CD4-positive, alpha-beta memory T cell (primary cell): ENCODE measurements around the gene PRXL2A. TPM values are rescaled to one million over a fixed set of nuclear protein-coding genes. Genes with fewer than 3 reads are reported as not detected.

Source experiments
- CTCF ChIA-PET: fragments of 350-600 bp; sonication (Branson Sonifier 250); formaldehyde crosslinking; loops from one replicate; lab custom pipeline; 2021; ENCODE audit warnings: inconsistent platforms; ENCODE audit not compliant: partially characterized antibody; lab: Charles Lee
- POLR2A ChIA-PET: fragments of 350-600 bp; sonication (Branson Sonifier 250); formaldehyde crosslinking; loops from one replicate; lab custom pipeline; 2021; ENCODE audit not compliant: partially characterized antibody; lab: Charles Lee
- DNase-seq, 5 donors: peaks; one replicate each; pipeline versions ENCODE4 v3.0.0 to v3.0.0-alpha.2; 2020 to 2022; ENCODE audit warnings: mixed read lengths in 1 of 5
- H3K27ac ChIP-seq: one replicate; pipeline ENCODE4 v1.7.0; 2013; ENCODE audit warnings: low read depth, low read length
- H3K27me3 ChIP-seq: 2 replicates; pipeline ENCODE4 v1.7.0; 2013; ENCODE audit warnings: mild to moderate bottlenecking, low read length, moderate library complexity; ENCODE audit not compliant: insufficient read depth
- H3K36me3 ChIP-seq: 2 replicates; pipeline ENCODE4 v1.7.0; 2013; ENCODE audit warnings: mild to moderate bottlenecking, low read length, moderate library complexity; ENCODE audit not compliant: insufficient read depth
- H3K4me1 ChIP-seq: 2 replicates; pipeline ENCODE4 v1.7.0; 2013; ENCODE audit warnings: mild to moderate bottlenecking, low read length, moderate library complexity; ENCODE audit not compliant: insufficient read depth
- H3K4me3 ChIP-seq, 2 donors: one replicate each; pipeline ENCODE4 v1.7.0; 2013; ENCODE audit warnings: low read length in 2 of 2, mild to moderate bottlenecking in 1 of 2
- H3K9me3 ChIP-seq, 2 donors: one replicate each; pipeline ENCODE4 v1.7.0; 2013; ENCODE audit warnings: low read length in 2 of 2, control low read depth in 1 of 2; ENCODE audit not compliant: control insufficient read depth in 1 of 2
- H3K27ac Mint-ChIP-seq, 7 donors: one replicate each; pipeline ENCODE4 v1.8.0; 2020 to 2021; ENCODE audit warnings: mixed read lengths in 7 of 7, mild to moderate bottlenecking in 6 of 7, inconsistent platforms in 3 of 7, moderate library complexity in 3 of 7
- H3K27me3 Mint-ChIP-seq, 2 donors: one replicate each; pipeline ENCODE4 v1.8.0; 2020 to 2021; ENCODE audit warnings: mixed read lengths in 2 of 2
- H3K36me3 Mint-ChIP-seq, 2 donors: one replicate each; pipeline ENCODE4 v1.8.0; 2020 to 2021; ENCODE audit warnings: mixed read lengths in 2 of 2, inconsistent platforms in 1 of 2, mild to moderate bottlenecking in 1 of 2
- H3K4me1 Mint-ChIP-seq, 4 donors: one replicate each; pipeline ENCODE4 v1.8.0; 2020 to 2021; ENCODE audit warnings: mixed read lengths in 4 of 4, mild to moderate bottlenecking in 1 of 4
- H3K4me3 Mint-ChIP-seq, 8 donors: one replicate each; pipeline ENCODE4 v1.8.0; 2020 to 2021; ENCODE audit warnings: mixed read lengths in 8 of 8, mild to moderate bottlenecking in 7 of 8, moderate library complexity in 6 of 8, inconsistent platforms in 3 of 8
- H3K9me3 Mint-ChIP-seq, 8 donors: one replicate each; pipeline ENCODE4 v1.8.0; 2020 to 2021; ENCODE audit warnings: mixed read lengths in 8 of 8, mild to moderate bottlenecking in 5 of 8, inconsistent platforms in 3 of 8, moderate library complexity in 1 of 8
- intact Hi-C: fragments of 100-400 bp; cut with micrococcal nuclease; formaldehyde crosslinking; loops from one replicate; pipeline ENCODE4 v1.15.1; 2023
- polyA plus RNA-seq, 2 donors: library from polyadenylated mRNA; unstranded; fragments of 300-500 nt; fragmentation: Illumina TruSeq; gene quantifications; one replicate each; pipeline ENCODE4 v1.2.3, GENCODE V29; 2021
- total RNA-seq, 2 experiments: library from RNA; stranded (reverse); gene quantifications; one replicate each; pipeline ENCODE4 v1.2.3, GENCODE V29; 2021

The PRXL2A gene
- total and polyA plus RNA-seq, 4 experiments from 2014 or later = 3.6 to 6.0 (median 4.2) TPM

GRCh38 chr10:80449520-80449919, 41.2 kb downstream of the PRXL2A start:
- Mint-ChIP-seq H3K27ac (peak overlapping the region in 6 of 7 donors; percentile 10 to 70 (median 40)), H3K4me3 (no peak overlapping the region), H3K9me3 (no peaks in the 10 kb centered on the region), H3K27me3 (no peaks in the 10 kb centered on the region), H3K4me1 (peaks cover 22 to 56% (median 43%) of the 10 kb centered on the region in 4 donors), H3K36me3 (peaks cover 0 to 2% of the 10 kb centered on the region in 2 donors)
- no peak overlapping the region for H3K27ac ChIP-seq
- CTCF ChIA-PET = interaction anchor here (10.3 to 15.9 kb wide), 2 partner anchors 16 to 56 kb away, joined by 237 to 814 read pairs; no protein-coding TSS in a partner anchor
- H3K4me1 ChIP-seq = peaks cover 18% of the 10 kb centered on the region
- H3K36me3 ChIP-seq = no peaks in the 10 kb centered on the region
- H3K9me3 ChIP-seq = no peaks in the 10 kb centered on the region
- no peak for DNase-seq
- intact Hi-C loops = loop anchor here (5.0 to 10.0 kb wide), 2 partner anchors 148 to 245 kb away; no protein-coding TSS in a partner anchor
- POLR2A ChIA-PET = interaction anchor here (22.7 to 31.9 kb wide), 2 partner anchors 19 to 51 kb away, joined by 598 to 713 read pairs; no protein-coding TSS in a partner anchor
- H3K27me3 ChIP-seq = no peaks in the 10 kb centered on the region
- no peak overlapping the region for H3K4me3 ChIP-seq

DNA sequence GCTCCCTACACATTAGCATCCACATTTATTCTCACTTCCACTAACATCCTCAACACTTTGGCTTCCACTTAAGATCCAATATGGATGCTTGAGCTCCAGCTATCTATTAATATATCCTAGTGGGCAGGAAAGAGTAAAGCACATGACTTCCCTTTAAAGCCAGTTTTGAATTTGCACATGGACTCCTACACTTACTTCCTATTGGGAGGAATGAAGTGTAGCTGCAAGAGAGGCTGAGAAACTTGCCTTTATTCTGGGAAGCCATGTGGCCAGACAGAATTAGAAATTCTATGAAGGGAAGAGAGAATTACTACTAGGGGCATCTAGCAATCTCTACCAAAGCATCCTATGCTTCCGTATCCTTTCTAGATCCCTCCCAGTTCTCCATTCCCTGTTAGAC, 42.8 kb downstream of the PRXL2A start:
- DNase-seq = no peak
- no peaks in the 10 kb centered on the region for H3K27me3 ChIP-seq
- Mint-ChIP-seq H3K27me3 (no peaks in the 10 kb centered on the region), H3K27ac (no peak overlapping the region), H3K36me3 (peaks cover 8 to 12% of the 10 kb centered on the region in 2 donors), H3K4me1 (peaks cover 18 to 53% (median 36%) of the 10 kb centered on the region in 4 donors), H3K4me3 (no peak overlapping the region), H3K9me3 (no peaks in the 10 kb centered on the region)
- H3K4me3 ChIP-seq = no peak overlapping the region
- H3K27ac ChIP-seq = no peak overlapping the region
- H3K36me3 ChIP-seq = no peaks in the 10 kb centered on the region
- intact Hi-C loops = loop anchor here (5.0 kb wide), 1 partner anchor 244 kb away; the partner anchor contains the start of gene ANXA11
- H3K9me3 ChIP-seq = no peaks in the 10 kb centered on the region
- CTCF ChIA-PET = interaction anchor here (0.8 to 15.9 kb wide), 5 partner anchors 8 to 55 kb away, joined by 3 to 814 read pairs (median 5); no protein-coding TSS in a partner anchor
- H3K4me1 ChIP-seq = peaks cover 16% of the 10 kb centered on the region
- POLR2A ChIA-PET = interaction anchor here (22.7 to 31.9 kb wide), 3 partner anchors 17 to 50 kb away, joined by 598 to 906 read pairs (median 713); no protein-coding TSS in a partner anchor

DNA sequence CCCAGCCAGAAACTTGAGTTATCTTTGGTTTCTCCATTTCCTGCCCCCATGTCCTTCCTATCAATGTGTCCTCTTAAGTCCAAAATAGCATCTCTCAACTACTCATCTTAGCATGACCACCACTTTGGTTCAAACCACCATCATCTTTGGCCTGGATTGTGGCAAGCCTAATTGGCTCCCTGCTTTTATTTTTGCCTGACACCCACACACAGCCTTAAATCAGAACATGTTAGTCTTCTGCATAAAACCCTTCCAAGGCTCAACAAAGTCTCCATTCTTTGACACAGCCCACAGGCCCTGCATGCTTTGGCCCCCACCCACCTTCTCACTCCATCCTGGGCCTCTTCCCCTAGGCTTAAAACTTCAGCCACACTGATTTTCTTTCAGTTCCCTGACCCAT, 43.7 kb downstream of the PRXL2A start:
- Histone ChIP-seq H3K4me3 (no peak overlapping the region), H3K36me3 (no peaks in the 10 kb centered on the region), H3K9me3 (no peaks in the 10 kb centered on the region), H3K27ac (no peak overlapping the region), H3K27me3 (no peaks in the 10 kb centered on the region), H3K4me1 (peaks cover 21% of the 10 kb centered on the region)
- H3K9me3 Mint-ChIP-seq = no peaks in the 10 kb centered on the region
- no peak for DNase-seq
- no peaks in the 10 kb centered on the region for H3K27me3 Mint-ChIP-seq
- peaks cover 11 to 16% of the 10 kb centered on the region in 2 donors for H3K36me3 Mint-ChIP-seq
- intact Hi-C loops = loop anchor here (5.0 kb wide), 1 partner anchor 245 kb away; the partner anchor contains the start of gene ANXA11
- CTCF ChIA-PET = interaction anchor here (1.4 to 15.9 kb wide), 5 partner anchors 10 to 54 kb away, joined by 6 to 814 read pairs (median 9); no protein-coding TSS in a partner anchor
- H3K27ac Mint-ChIP-seq = no peak overlapping the region
- POLR2A ChIA-PET = interaction anchor here (22.7 to 31.9 kb wide), 3 partner anchors 16 to 49 kb away, joined by 598 to 906 read pairs (median 713); no protein-coding TSS in a partner anchor
- peaks cover 19 to 53% (median 33%) of the 10 kb centered on the region in 4 donors for H3K4me1 Mint-ChIP-seq
- no peak overlapping the region for H3K4me3 Mint-ChIP-seq

GRCh38 chr10:80452640-80453039, 44.3 kb downstream of the PRXL2A start:
- no peaks in the 10 kb centered on the region for H3K36me3 ChIP-seq
- no peaks in the 10 kb centered on the region for H3K9me3 ChIP-seq
- peaks cover 19 to 53% (median 32%) of the 10 kb centered on the region in 4 donors for H3K4me1 Mint-ChIP-seq
- peaks cover 11 to 16% of the 10 kb centered on the region in 2 donors for H3K36me3 Mint-ChIP-seq
- H3K4me1 ChIP-seq = peaks cover 21% of the 10 kb centered on the region
- intact Hi-C loops = loop anchor here (5.0 kb wide), 1 partner anchor 245 kb away; the partner anchor contains the start of gene ANXA11
- no peaks in the 10 kb centered on the region for H3K27me3 Mint-ChIP-seq
- no peak overlapping the region for H3K4me3 ChIP-seq
- H3K27ac Mint-ChIP-seq = no peak overlapping the region
- H3K27me3 ChIP-seq = no peaks in the 10 kb centered on the region
- no peak overlapping the region for H3K4me3 Mint-ChIP-seq
- H3K9me3 Mint-ChIP-seq = no peaks in the 10 kb centered on the region
- POLR2A ChIA-PET = interaction anchor here (0.6 to 31.9 kb wide), 4 partner anchors 8 to 48 kb away, joined by 3 to 906 read pairs (median 656); no protein-coding TSS in a partner anchor
- CTCF ChIA-PET = interaction anchor here (1.1 to 15.9 kb wide), 7 partner anchors 9 to 53 kb away, joined by 3 to 814 read pairs (median 9); no protein-coding TSS in a partner anchor
- DNase-seq = no peak
- H3K27ac ChIP-seq = peak overlapping the region; percentile 75

- ChIA-PET CTCF (interaction anchor here (1.1 to 15.9 kb wide), 6 partner anchors 9 to 53 kb away, joined by 3 to 814 read pairs (median 10); no protein-coding TSS in a partner anchor), POLR2A (interaction anchor here (0.6 to 31.9 kb wide), 7 partner anchors 8 to 55 kb away, joined by 3 to 906 read pairs (median 6); no protein-coding TSS in a partner anchor)
- peaks cover 11 to 18% of the 10 kb centered on the region in 2 donors for H3K36me3 Mint-ChIP-seq
- intact Hi-C loops = loop anchor here (5.0 kb wide), 1 partner anchor 246 kb away; the partner anchor contains the start of gene ANXA11
- no peaks in the 10 kb centered on the region for H3K9me3 Mint-ChIP-seq
- Histone ChIP-seq H3K4me1 (peaks cover 25% of the 10 kb centered on the region), H3K27me3 (no peaks in the 10 kb centered on the region), H3K36me3 (no peaks in the 10 kb centered on the region), H3K27ac (peak overlapping the region; percentile 75), H3K4me3 (peak overlapping the region in 1 of 2 donors; percentile 26), H3K9me3 (no peaks in the 10 kb centered on the region)
- H3K27me3 Mint-ChIP-seq = no peaks in the 10 kb centered on the region
- peak in 2 of 5 donors; percentile 39 to 63 for DNase-seq
- peak overlapping the region in 7 of 8 donors; percentile 84 to 89 (median 86) for H3K4me3 Mint-ChIP-seq
- peak overlapping the region in 4 of 7 donors; percentile 90 to 96 (median 94) for H3K27ac Mint-ChIP-seq
- peaks cover 25 to 53% (median 33%) of the 10 kb centered on the region in 4 donors for H3K4me1 Mint-ChIP-seq
Measured at GRCh38 chr10:80453056-80453841, 44.9 kb downstream of the PRXL2A start.

DNA sequence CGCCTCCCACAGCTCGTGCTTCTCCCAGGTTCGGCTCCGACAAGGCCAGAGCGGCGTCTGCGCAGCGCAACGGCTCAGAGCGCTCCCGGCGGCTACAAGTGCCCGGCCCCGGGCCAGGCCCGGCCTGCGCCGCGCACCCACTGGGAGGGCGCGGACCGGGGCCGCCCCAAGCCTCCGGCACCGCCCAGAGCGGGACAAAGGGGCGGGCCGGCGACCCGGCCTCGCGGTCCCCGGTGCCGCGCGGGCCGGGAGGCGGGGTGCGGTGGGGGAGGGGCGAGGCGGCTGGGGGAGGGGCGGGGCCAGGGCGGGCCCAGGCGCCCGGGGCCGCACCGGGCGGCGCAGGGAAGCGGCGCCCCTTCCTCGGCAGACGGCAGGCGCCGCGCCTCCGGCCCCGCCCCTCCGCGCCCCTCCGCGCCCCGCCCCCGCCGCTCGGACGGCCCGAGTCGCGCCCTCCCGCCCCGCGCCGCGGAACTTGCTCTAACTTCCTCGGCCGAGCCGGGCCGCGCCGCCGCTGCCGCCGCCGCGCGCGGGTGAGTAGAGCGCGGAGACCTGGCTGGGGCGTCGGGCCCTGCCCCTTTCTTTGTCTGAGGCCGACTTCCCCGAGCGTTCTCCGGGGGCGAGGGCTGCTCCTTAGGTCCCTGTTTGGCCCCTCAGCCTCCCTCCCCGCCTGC, 45.6 kb downstream of the PRXL2A start, which contains the start of gene TSPAN14:
TSS of gene TSPAN14 (plus strand) at position 469 of the 671 bp plus-strand sequence. CDS start 34,924 bp downstream, outside the sequence.
- H3K27ac ChIP-seq = peak within 1 kb of the TSS; percentile 83
- CTCF ChIA-PET = interaction anchor here (0.8 to 15.9 kb wide), 5 partner anchors 10 to 52 kb away, joined by 4 to 814 read pairs (median 10); no protein-coding TSS in a partner anchor
- peaks cover 15 to 23% of the 10 kb centered on the region in 2 donors for H3K36me3 Mint-ChIP-seq
- H3K9me3 Mint-ChIP-seq = no peaks in the 10 kb centered on the region
- no peaks in the 10 kb centered on the region for H3K27me3 ChIP-seq
- H3K9me3 ChIP-seq = no peaks in the 10 kb centered on the region
- no peaks in the 10 kb centered on the region for H3K27me3 Mint-ChIP-seq
- intact Hi-C loops = loop anchor here (1.0 to 5.0 kb wide), 3 partner anchors 9 to 247 kb away; partner anchors contain the start of gene ANXA11
- peaks cover 30 to 53% (median 36%) of the 10 kb centered on the region in 4 donors for H3K4me1 Mint-ChIP-seq
- no peaks in the 10 kb centered on the region for H3K36me3 ChIP-seq
- H3K4me1 ChIP-seq = peaks cover 32% of the 10 kb centered on the region
- H3K4me3 ChIP-seq = peak within 1 kb of the TSS; percentile 70 to 76
- H3K4me3 Mint-ChIP-seq = peak within 1 kb of the TSS; percentile 90 to 100 (median 98)
- peak within 1 kb of the TSS; percentile 93 to 100 (median 96) for H3K27ac Mint-ChIP-seq
- peak; percentile 66 to 76 (median 73) for DNase-seq
- POLR2A ChIA-PET = interaction anchor here (0.7 to 31.9 kb wide), 6 partner anchors 9 to 54 kb away, joined by 3 to 906 read pairs (median 302); no protein-coding TSS in a partner anchor
